ENCODE data around the gene GALM. TPM values are rescaled to one million over a fixed set of nuclear protein-coding genes. Genes with fewer than 3 reads are reported as not detected.
"Not testable (repeated sequence)": the region's sequence is repeated elsewhere in the genome, so short reads cannot be mapped to it uniquely, and the experiment has no call there.

GALM gene
- total and polyA plus RNA-seq, 12 donors = 40.0 to 351 (median 151) TPM

DNA sequence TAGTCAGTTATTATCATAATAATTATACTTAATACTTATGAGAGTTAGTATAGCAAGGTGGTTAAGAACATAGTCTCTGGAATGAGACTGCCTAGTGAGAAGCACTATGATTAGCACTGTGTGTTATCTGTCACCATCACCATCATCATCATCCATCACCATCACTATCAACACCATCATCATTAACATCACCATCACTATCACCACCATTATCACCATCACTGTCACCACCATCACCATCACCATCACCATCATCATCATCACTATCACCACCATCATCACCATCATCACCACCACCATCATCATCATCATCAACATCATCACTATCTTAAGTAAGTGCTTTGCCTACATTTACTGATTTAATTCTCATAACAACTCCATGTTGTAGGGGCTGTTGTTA, 45.6 kb downstream of the GALM start:
- intact Hi-C loops (cut with DNase I) = no loop called here
- Histone ChIP-seq H3K27ac (no peak overlapping the region), H3K4me1 (replicated peaks in 1 of 2) (no peaks in the 10 kb centered on the region), H3K27me3 (no peaks in the 10 kb centered on the region), H3K36me3 (replicated peaks in 1 of 2) (peaks cover 0 to 26% of the 10 kb centered on the region in 2 donors), H3K9me3 (replicated peaks in 1 of 3) (no peaks in the 10 kb centered on the region), H3K4me3 (no peak overlapping the region)
- no peak for DNase-seq
- TF ChIP-seq CTCF (IDR thresholded peaks at IDR 0.05) (no peak), POLR2A (IDR thresholded peaks at IDR 0.05) (no peak)

DNA sequence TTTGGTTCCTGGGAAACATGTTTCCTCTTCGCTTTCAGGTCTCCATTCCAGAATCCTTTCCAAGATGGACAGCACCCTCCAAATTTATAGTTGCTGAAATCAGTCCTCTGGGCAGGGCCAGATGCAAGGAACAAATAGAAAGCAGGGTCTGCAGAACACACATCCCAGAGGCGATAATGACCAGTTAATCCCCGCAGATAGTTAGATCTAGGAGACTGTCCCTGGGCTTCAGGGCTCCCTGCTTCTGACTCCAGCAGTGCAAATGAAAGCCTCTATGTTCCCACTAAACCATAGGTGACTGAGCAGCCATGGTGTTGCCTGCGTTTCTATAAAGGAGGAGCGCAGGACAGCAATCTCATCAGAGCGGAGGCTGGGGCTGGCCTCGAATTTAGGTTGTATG, 46.5 kb downstream of the GALM start:
- H3K4me3 ChIP-seq = no peak overlapping the region
- TF ChIP-seq POLR2A (IDR thresholded peaks at IDR 0.05) (no peak), CTCF (IDR thresholded peaks at IDR 0.05) (no peak)
- H3K27ac ChIP-seq = no peak overlapping the region
- DNase-seq = no peak
- 97 to 98% (median 97%) methylated on average over 7 of the region's 7 CpGs for WGBS, 4 donors
- no peaks in the 10 kb centered on the region for H3K9me3 ChIP-seq (replicated peaks in 1 of 3)
- H3K36me3 ChIP-seq (replicated peaks in 1 of 2) = peaks cover 0 to 26% of the 10 kb centered on the region in 2 donors
- no peaks in the 10 kb centered on the region for H3K27me3 ChIP-seq
- intact Hi-C loops (cut with DNase I) = no loop called here
- H3K4me1 ChIP-seq (replicated peaks in 1 of 2) = no peaks in the 10 kb centered on the region

DNA sequence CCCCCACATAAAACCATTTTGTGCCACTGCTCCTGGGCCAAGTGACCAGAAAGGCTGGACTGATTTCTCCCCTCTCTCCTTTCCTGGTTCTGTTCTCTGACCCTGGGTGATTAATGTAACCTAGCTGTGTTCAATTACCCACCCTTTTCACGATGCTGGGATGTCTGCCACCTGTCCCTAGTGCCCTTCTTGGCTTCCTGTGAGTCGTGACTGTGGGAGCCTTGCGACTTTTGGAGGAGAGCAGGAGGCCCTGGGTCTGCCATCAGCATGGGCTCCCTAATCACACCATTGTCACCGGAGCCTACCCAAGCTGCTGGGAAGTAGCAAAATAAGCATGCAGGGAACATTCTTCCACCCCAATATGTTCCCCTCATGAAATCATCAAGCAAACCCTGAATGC, 47.0 kb downstream of the GALM start:
- H3K36me3 ChIP-seq (replicated peaks in 1 of 2) = peaks cover 0 to 26% of the 10 kb centered on the region in 2 donors
- WGBS, 4 donors = 63 to 82% (median 67%) methylated on average over 3 to 4 of the region's 4 CpGs
- no peak overlapping the region for H3K27ac ChIP-seq
- no peak overlapping the region for H3K4me3 ChIP-seq
- TF ChIP-seq POLR2A (IDR thresholded peaks at IDR 0.05) = no peak
- TF ChIP-seq CTCF (IDR thresholded peaks at IDR 0.05) = no peak
- no peaks in the 10 kb centered on the region for H3K27me3 ChIP-seq
- no peak for DNase-seq
- intact Hi-C loops (cut with DNase I) = no loop called here
- no peaks in the 10 kb centered on the region for H3K9me3 ChIP-seq (replicated peaks in 1 of 3)
- H3K4me1 ChIP-seq (replicated peaks in 1 of 2) = no peaks in the 10 kb centered on the region

DNA sequence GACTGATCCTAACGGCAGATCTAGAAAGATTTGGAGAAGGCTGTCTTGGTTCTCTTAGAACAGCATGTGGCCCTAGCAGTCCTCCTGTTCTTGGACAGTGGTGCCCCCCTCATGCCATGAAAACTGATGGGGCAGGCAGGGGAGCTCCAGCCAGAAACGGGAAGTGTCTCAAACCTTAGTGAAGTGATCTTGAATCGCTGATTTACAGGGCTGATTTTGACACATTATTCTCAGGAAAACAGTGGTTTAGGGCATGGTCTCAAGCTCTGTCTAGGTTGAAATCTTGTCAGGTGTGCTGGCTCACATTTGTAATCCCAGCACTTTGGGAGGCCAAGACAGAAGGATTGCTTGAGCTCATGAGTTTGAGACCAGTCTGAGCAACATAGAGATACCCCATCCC, 47.4 kb downstream of the GALM start:
- DNase-seq = no peak
- H3K9me3 ChIP-seq (replicated peaks in 1 of 3) = no peaks in the 10 kb centered on the region
- no peaks in the 10 kb centered on the region for H3K4me1 ChIP-seq (replicated peaks in 1 of 2)
- no peaks in the 10 kb centered on the region for H3K27me3 ChIP-seq
- H3K4me3 ChIP-seq = no peak overlapping the region
- WGBS, 4 donors = 73 to 86% (median 83%) methylated on average over 2 to 3 of the region's 3 CpGs
- intact Hi-C loops (cut with DNase I) = no loop called here
- TF ChIP-seq CTCF (IDR thresholded peaks at IDR 0.05) = no peak
- no peak for TF ChIP-seq POLR2A (IDR thresholded peaks at IDR 0.05)
- H3K27ac ChIP-seq = no peak overlapping the region
- peaks cover 0 to 26% of the 10 kb centered on the region in 2 donors for H3K36me3 ChIP-seq (replicated peaks in 1 of 2)

DNA sequence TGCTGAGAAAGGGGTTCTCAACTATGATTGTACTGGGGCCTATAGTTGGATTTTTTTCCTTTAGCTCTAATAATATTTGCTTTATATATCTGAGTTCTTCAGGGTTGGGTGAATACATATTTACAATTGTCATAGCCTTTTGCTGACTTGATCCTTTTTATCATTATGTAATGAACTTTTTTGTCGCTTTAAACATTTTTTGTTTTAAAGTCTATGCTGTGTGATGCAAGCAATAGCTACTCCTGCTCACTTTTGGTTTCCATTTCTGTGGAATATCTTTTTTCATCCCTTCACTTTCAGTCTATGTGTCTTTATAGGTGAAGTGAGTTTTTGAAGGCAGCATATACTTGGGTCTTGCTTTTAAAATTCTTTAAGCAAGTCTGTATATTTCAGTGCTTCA, 49.0 kb downstream of the GALM start:
- H3K4me3 ChIP-seq; H3K9me3 ChIP-seq (replicated peaks in 1 of 3); intact Hi-C loops (cut with DNase I); DNase-seq; H3K27ac ChIP-seq; H3K27me3 ChIP-seq; H3K4me1 ChIP-seq (replicated peaks in 1 of 2): not testable (repeated sequence)
- WGBS, 4 donors = 77 to 89% (median 86%) methylated on average over 1 of the region's 1 CpG
- H3K36me3 ChIP-seq (replicated peaks in 1 of 2) = peaks cover 0 to 21% of the 10 kb centered on the region in 2 donors

Data from adrenal gland (tissue), 12 donors.